SK-N-SH (cell line): ENCODE results near the gene PGLYRP3. TPM values are rescaled to one million over a fixed set of nuclear protein-coding genes. Genes with fewer than 3 reads are reported as not detected.

Experiments
- CTCF ChIA-PET: fragments of 300-600, 350-600 bp; formaldehyde crosslinking; extraction: SDS; loops from one replicate; lab custom pipeline; 2021; lab: Yijun Ruan, JAX
- POLR2A ChIA-PET: fragments of 350-600 bp; sonication (Branson Sonifier 250); formaldehyde crosslinking; extraction: SDS; loops from one replicate; lab custom pipeline; 2020; ENCODE audit warnings: antibody characterized with exemption, inconsistent platforms; lab: Yijun Ruan, JAX
- DNase-seq: peaks from one replicate; pipeline ENCODE4 v3.0.0; 2012
- H2AFZ ChIP-seq: fragments of 200-600 bp; sonication (generic); 2 replicates; pipeline ENCODE4 v1.8.1; 2016; ENCODE audit warnings: antibody characterized with exemption, mild to moderate bottlenecking, low read depth
- H3F3A ChIP-seq: fragments of 200-600 bp; sonication (generic); replicated peaks from 2 replicates; pipeline ENCODE3; 2016; ENCODE audit warnings: antibody characterized with exemption, mild to moderate bottlenecking; ENCODE audit not compliant: insufficient read depth
- H3K27ac ChIP-seq, 2 experiments: fragments of 200-500 bp in 1 of 2; fragments of 200-600 bp in 1 of 2; sonication (Bioruptor generic) in 1 of 2; sonication (generic), shearing (Covaris generic) in 1 of 2; 2 replicates each; pipeline versions ENCODE4 v1.5.1 to v1.6.1; 2014 to 2016; ENCODE audit warnings: low read depth in 2 of 2, inconsistent platforms in 1 of 2, low read length in 1 of 2, mild to moderate bottlenecking in 1 of 2, mixed read lengths in 1 of 2
- H3K27me3 ChIP-seq: fragments of 200-600 bp; sonication (generic), shearing (Covaris generic); 2 replicates; pipeline ENCODE4 v1.6.1; 2016; ENCODE audit warnings: mixed run types; ENCODE audit not compliant: insufficient read depth
- H3K36me3 ChIP-seq, 2 experiments: fragments of 200-500 bp in 1 of 2; fragments of 200-600 bp in 1 of 2; sonication (Bioruptor generic) in 1 of 2; sonication (generic) in 1 of 2; replicated peaks in 1 of 2; 2 replicates each; pipeline versions ENCODE3 to v1.5.1; 2014 to 2016; ENCODE audit warnings: low read length in 1 of 2, mild to moderate bottlenecking in 1 of 2; ENCODE audit not compliant: insufficient read depth in 2 of 2, control insufficient read depth in 1 of 2
- H3K4me1 ChIP-seq, 2 experiments: fragments of 200-500 bp in 1 of 2; fragments of 200-600 bp in 1 of 2; sonication (Bioruptor generic) in 1 of 2; sonication (generic), shearing (Covaris generic) in 1 of 2; 2 replicates each; pipeline versions ENCODE4 v1.5.1 to v1.6.1; 2014 to 2016; ENCODE audit warnings: low read depth in 1 of 2, low read length in 1 of 2, mixed run types in 1 of 2; ENCODE audit not compliant: insufficient read depth in 2 of 2, control insufficient read depth in 1 of 2
- H3K4me2 ChIP-seq: fragments of 200-600 bp; sonication (generic), shearing (Covaris generic); 2 replicates; pipeline ENCODE4 v1.6.1; 2017; ENCODE audit warnings: mixed run types
- H3K4me3 ChIP-seq, 2 experiments: fragments of 200-500 bp in 1 of 2; fragments of 200-600 bp in 1 of 2; sonication (Bioruptor generic) in 1 of 2; sonication (generic), shearing (Covaris generic) in 1 of 2; 2 replicates each; pipeline versions ENCODE4 v1.5.1 to v1.8.1; 2014 to 2016; ENCODE audit warnings: low read depth in 2 of 2, inconsistent platforms in 1 of 2, low read length in 1 of 2, mild to moderate bottlenecking in 1 of 2, mixed read lengths in 1 of 2, moderate library complexity in 1 of 2
- H3K79me2 ChIP-seq: fragments of 200-600 bp; sonication (generic); 2 replicates; pipeline ENCODE4 v1.8.1; 2017; ENCODE audit warnings: mild to moderate bottlenecking; ENCODE audit not compliant: insufficient read depth
- H3K9ac ChIP-seq: fragments of 200-600 bp; sonication (generic); 2 replicates; pipeline ENCODE4 v1.6.1; 2017; ENCODE audit warnings: mixed run types
- H3K9me2 ChIP-seq: fragments of 200-600 bp; sonication (generic); 2 replicates; pipeline ENCODE4 v1.6.1; 2017; ENCODE audit warnings: mixed run types
- H3K9me3 ChIP-seq: fragments of 200-600 bp; sonication (generic); 2 replicates; pipeline ENCODE4 v1.6.1; 2017; ENCODE audit warnings: mixed run types, mild to moderate bottlenecking, moderate library complexity
- H4K20me1 ChIP-seq: fragments of 200-600 bp; sonication (generic); 2 replicates; pipeline ENCODE4 v1.6.1; 2017; ENCODE audit warnings: mild to moderate bottlenecking, mixed run types; ENCODE audit not compliant: insufficient read depth
- EP300 ChIP-seq, 2 experiments: IDR thresholded peaks; 2 replicates each; pipeline versions ENCODE4 v1.4.0 to v1.6.1; 2012; ENCODE audit warnings: borderline replicate concordance in 1 of 2, low read depth in 1 of 2, low read length in 1 of 2
- EZH2phosphoT487 ChIP-seq: fragments of 200-600 bp; sonication (generic); IDR thresholded peaks from 2 replicates; pipeline ENCODE4 v1.6.1; 2017; ENCODE audit warnings: low read depth, mixed run types, mild to moderate bottlenecking, antibody characterized with exemption, moderate library complexity, borderline replicate concordance
- JUND ChIP-seq: IDR thresholded peaks from 2 replicates; pipeline ENCODE4 v1.4.0; 2012
- MEF2A ChIP-seq: IDR thresholded peaks from 2 replicates; pipeline ENCODE4 v1.4.0; 2012; ENCODE audit warnings: low read depth, borderline replicate concordance
- MXI1 ChIP-seq: IDR thresholded peaks from 2 replicates; pipeline ENCODE4 v1.6.1; 2012; ENCODE audit warnings: mild to moderate bottlenecking, low read depth, low read length, improper control_type of control experiment
- NRF1 ChIP-seq: IDR thresholded peaks from 2 replicates; pipeline ENCODE4 v1.6.1; 2012; ENCODE audit warnings: low read depth, mild to moderate bottlenecking, low read length
- POLR2AphosphoS5 ChIP-seq: IDR thresholded peaks from 2 replicates; pipeline ENCODE4 v1.6.1; 2012; ENCODE audit warnings: low read depth, low read length
- RAD21 ChIP-seq: IDR thresholded peaks from 2 replicates; pipeline ENCODE4 v1.6.1; 2012; ENCODE audit warnings: mild to moderate bottlenecking, low read length
- RCOR1 ChIP-seq: fragments of 150-350 bp; IDR thresholded peaks from 2 replicates; pipeline ENCODE4 v1.6.1; 2017; ENCODE audit warnings: antibody characterized with exemption, low read length
- SMC3 ChIP-seq: IDR thresholded peaks from 2 replicates; pipeline ENCODE4 v1.6.1; 2012; ENCODE audit warnings: low read depth, low read length, improper control_type of control experiment
- TCF12 ChIP-seq: IDR thresholded peaks from 2 replicates; pipeline ENCODE4 v1.4.0; 2012
- WGBS: methylation state at CpG from one replicate; pipeline ENCODE4 v1.1.6; 2017; ENCODE audit warnings: low lambda C conversion rate; 5-methylcytosine and 5-hydroxymethylcytosine counted together
- polyA plus RNA-seq, 3 experiments: library from polyadenylated mRNA; depleted of rRNA; stranded (reverse); fragments of >200 nt; gene quantifications; 2 replicates each; pipeline ENCODE4 v1.2.3, GENCODE V29; 2012
- TF ChIP-seq, protein P1 (sequence below): IDR thresholded peaks from 2 replicates; pipeline ENCODE4 v1.4.0; 2012; ENCODE audit warnings: low read depth
- TF ChIP-seq, protein P2 (sequence below): fragments of 200-600 bp; sonication (generic); IDR thresholded peaks from 2 replicates; pipeline ENCODE4 v1.6.1; 2017; ENCODE audit warnings: antibody characterized with exemption, mild to moderate bottlenecking, moderate library complexity

Gene PGLYRP3
- polyA plus RNA-seq, 1 of the 3 experiments (the other 2 are of a cell fraction), result not detected

DNA sequence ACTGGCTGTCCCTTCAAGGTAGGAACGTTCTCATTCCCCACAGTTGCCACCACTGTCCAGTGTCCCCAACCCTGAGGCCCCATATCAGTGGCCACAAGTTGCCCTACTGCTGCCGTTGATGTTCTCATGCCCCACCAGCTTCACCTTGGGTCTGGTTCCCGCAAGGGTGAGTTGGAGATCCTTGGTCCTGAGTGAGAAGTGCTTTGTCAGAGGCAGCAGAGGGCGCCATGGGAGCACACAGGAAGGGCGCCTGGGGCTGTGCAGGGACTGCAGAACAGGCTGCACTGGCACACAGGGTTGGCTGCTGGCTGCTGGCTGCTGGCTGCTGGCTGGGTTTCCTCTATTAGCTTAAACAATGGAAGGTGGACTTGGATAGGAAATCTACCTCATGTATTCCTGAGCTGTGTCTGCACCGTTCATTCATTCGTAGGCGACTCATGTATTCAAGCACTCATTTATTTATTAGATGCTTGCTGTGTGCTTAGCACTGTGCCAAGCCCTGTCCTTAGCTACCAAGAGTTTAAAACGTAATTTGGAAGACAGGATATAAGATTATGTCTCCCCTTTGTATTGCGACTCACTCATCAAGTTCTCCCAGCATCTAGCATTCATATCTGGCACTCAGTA is 42.8 kb upstream of the PGLYRP3 start:
- ChIA-PET POLR2A (no interaction called here), CTCF (interaction anchor here (0.8 to 11.7 kb wide), 8 partner anchors 10 to 217 kb away, joined by 4 to 336 read pairs (median 4); no protein-coding TSS in a partner anchor)
- Histone ChIP-seq H3K36me3 (no peaks in the 10 kb centered on the region), H2AFZ (no peak overlapping the region), H3K27me3 (peaks cover 67% of the 10 kb centered on the region), H3K4me2 (no peak overlapping the region), H3K4me3 (no peak overlapping the region; a peak in 1 of 4 replicates), H3K9me2 (no peaks in the 10 kb centered on the region), H3K9ac (no peak overlapping the region), H3K27ac (no peak overlapping the region), H4K20me1 (no peaks in the 10 kb centered on the region), H3K79me2 (no peaks in the 10 kb centered on the region), H3F3A (peaks cover 4% of the 10 kb centered on the region), H3K4me1 (no peaks in the 10 kb centered on the region), H3K9me3 (no peaks in the 10 kb centered on the region)
- peak; percentile 59 for DNase-seq
- 7% methylated on average over 8 of the region's 10 CpGs for WGBS
- TF ChIP-seq, protein P1, sequence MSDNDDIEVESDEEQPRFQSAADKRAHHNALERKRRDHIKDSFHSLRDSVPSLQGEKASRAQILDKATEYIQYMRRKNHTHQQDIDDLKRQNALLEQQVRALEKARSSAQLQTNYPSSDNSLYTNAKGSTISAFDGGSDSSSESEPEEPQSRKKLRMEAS, result no peak
- TF ChIP-seq, protein P2, sequence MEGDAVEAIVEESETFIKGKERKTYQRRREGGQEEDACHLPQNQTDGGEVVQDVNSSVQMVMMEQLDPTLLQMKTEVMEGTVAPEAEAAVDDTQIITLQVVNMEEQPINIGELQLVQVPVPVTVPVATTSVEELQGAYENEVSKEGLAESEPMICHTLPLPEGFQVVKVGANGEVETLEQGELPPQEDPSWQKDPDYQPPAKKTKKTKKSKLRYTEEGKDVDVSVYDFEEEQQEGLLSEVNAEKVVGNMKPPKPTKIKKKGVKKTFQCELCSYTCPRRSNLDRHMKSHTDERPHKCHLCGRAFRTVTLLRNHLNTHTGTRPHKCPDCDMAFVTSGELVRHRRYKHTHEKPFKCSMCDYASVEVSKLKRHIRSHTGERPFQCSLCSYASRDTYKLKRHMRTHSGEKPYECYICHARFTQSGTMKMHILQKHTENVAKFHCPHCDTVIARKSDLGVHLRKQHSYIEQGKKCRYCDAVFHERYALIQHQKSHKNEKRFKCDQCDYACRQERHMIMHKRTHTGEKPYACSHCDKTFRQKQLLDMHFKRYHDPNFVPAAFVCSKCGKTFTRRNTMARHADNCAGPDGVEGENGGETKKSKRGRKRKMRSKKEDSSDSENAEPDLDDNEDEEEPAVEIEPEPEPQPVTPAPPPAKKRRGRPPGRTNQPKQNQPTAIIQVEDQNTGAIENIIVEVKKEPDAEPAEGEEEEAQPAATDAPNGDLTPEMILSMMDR, result peak; percentile 54
- TF ChIP-seq SMC3, result peak; percentile 44
- no peak for TF ChIP-seq NRF1
- TF ChIP-seq RAD21, result peak; percentile 62

DNA sequence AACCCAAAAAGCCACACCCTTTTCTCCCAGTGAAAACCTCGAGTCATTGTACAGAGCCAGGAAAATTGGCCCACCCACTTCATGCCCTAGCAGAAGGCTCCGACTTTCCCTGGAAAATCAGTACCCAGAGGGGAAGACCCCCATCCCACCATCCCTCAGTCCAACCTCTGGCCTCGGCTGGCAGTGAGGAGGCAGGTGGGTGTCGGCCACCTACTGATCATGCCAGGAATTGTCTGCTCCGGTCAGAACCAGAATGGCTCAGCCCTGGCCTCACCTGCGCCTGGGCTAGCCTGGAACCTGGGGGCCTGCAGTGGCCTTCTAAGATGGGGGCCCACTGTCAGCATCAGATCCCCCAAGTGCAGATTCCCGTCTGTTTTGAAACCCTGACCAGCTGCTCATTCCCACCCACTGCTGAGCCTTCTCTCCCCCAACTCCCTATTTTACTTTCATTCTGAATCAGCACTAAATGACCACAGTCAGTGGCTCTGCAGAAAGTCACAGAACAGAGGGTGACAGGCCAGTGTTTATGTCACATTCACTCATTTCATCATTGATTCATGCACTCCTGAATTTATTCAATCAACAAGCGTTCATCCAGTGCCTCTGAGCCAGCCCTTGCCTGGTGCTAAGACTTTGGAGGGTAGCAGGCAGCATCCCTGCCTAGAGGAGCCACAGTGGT is 41.9 kb upstream of the PGLYRP3 start:
- Histone ChIP-seq H3K9me3 (no peaks in the 10 kb centered on the region), H3K4me1 (no peaks in the 10 kb centered on the region), H2AFZ (no peak overlapping the region), H3K9me2 (no peaks in the 10 kb centered on the region), H3K79me2 (no peaks in the 10 kb centered on the region), H3K9ac (no peak overlapping the region), H4K20me1 (no peaks in the 10 kb centered on the region), H3K4me2 (no peak overlapping the region), H3K27me3 (peaks cover 67% of the 10 kb centered on the region), H3K4me3 (no peak overlapping the region), H3K27ac (no peak overlapping the region), H3F3A (peaks cover 4% of the 10 kb centered on the region), H3K36me3 (no peaks in the 10 kb centered on the region)
- CTCF ChIA-PET, result interaction anchor here (0.8 to 11.7 kb wide), 12 partner anchors 11 to 217 kb away, joined by 3 to 336 read pairs (median 4); no protein-coding TSS in a partner anchor
- 9% methylated on average over 8 of the region's 8 CpGs for WGBS
- POLR2A ChIA-PET, result no interaction called here
- TF ChIP-seq POLR2AphosphoS5, result no peak
- no peak for TF ChIP-seq MXI1
- no peak for TF ChIP-seq MEF2A
- TF ChIP-seq JUND, result no peak
- TF ChIP-seq EZH2phosphoT487, result no peak
- TF ChIP-seq, protein P1, result no peak
- TF ChIP-seq EP300 (IDR thresholded peaks at IDR 0.05; ENCODE audit: borderline replicate concordance in 1 of 2, low read depth in 1 of 2, low read length in 1 of 2), result no peak
- TF ChIP-seq RCOR1, result no peak
- no peak for TF ChIP-seq TCF12
- DNase-seq, result no peak
